ENCODE data around the gene USP8.

- TF ChIP-seq CTCF (IDR thresholded peaks at IDR 0.05): no peak
- no peak for TF ChIP-seq ZFX (IDR thresholded peaks at IDR 0.05; ENCODE audit: borderline replicate concordance)
Observed at GRCh38 chr15:50485389-50485788, 61.2 kb downstream of the USP8 start.

Measured in 22Rv1 (cell line).